ENCODE results near the gene LETMD1. TPM values are rescaled to one million over a fixed set of nuclear protein-coding genes. Genes with fewer than 3 reads are reported as not detected.

LETMD1 gene
- total and polyA plus RNA-seq, 7 donors = 37.0 to 87.2 (median 61.4) TPM

- peaks cover 25 to 96% (median 63%) of the 10 kb centered on the region in 4 donors for H3K36me3 ChIP-seq
- H3K4me1 ChIP-seq = peaks cover 0 to 3% (median 1%) of the 10 kb centered on the region in 4 donors
- no peaks in the 10 kb centered on the region for H3K27me3 ChIP-seq
- TF ChIP-seq POLR2AphosphoS5 (IDR thresholded peaks at IDR 0.05) (no peak), EP300 (IDR thresholded peaks at IDR 0.05) (no peak), POLR2A (IDR thresholded peaks at IDR 0.05) (no peak), CTCF (IDR thresholded peaks at IDR 0.05) (no peak)
- no peak overlapping the region for H3K27ac ChIP-seq
- H3K9me3 ChIP-seq = no peaks in the 10 kb centered on the region
- WGBS, 2 donors = 95 to 97% methylated on average over 2 of the region's 2 CpGs
- no peak overlapping the region for H3K4me3 ChIP-seq
- DNase-seq = no peak
- intact Hi-C loops (cut with DNase I) = no loop called here
Observed at GRCh38 chr12:51055060-51055459, 6.9 kb downstream of the LETMD1 start.

GRCh38 chr12:51056242-51056641 is 8.1 kb downstream of the LETMD1 start:
- H3K36me3 ChIP-seq = peaks cover 25 to 99% (median 65%) of the 10 kb centered on the region in 4 donors
- intact Hi-C loops (cut with DNase I) = no loop called here
- H3K4me3 ChIP-seq = no peak overlapping the region
- DNase-seq = no peak
- H3K4me1 ChIP-seq = no peaks in the 10 kb centered on the region
- no peaks in the 10 kb centered on the region for H3K9me3 ChIP-seq
- 76 to 82% methylated on average over 5 of the region's 5 CpGs for WGBS, 2 donors
- H3K27ac ChIP-seq = no peak overlapping the region
- H3K27me3 ChIP-seq = no peaks in the 10 kb centered on the region
- TF ChIP-seq POLR2A (IDR thresholded peaks at IDR 0.05) (no peak), EP300 (IDR thresholded peaks at IDR 0.05) (no peak), CTCF (IDR thresholded peaks at IDR 0.05) (no peak), POLR2AphosphoS5 (IDR thresholded peaks at IDR 0.05) (no peak)

DNA sequence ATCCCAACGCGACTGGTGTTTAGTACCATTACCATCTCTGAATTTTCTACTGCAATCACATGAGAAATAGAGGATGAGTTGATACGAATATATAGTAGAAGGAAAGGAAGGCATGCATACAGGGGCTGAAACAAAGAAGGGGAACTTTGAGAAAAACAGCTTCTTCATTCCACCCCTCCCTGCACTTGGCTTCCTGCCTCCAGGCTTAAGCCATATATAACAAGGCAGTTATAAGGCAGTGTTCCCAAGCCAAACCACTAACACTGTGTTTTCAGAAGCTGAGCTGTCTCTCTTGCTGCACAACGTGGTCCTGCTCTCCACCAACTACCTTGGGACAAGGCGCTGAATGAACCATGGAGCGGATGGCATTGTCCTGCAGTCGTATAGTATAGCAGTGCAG is 11.0 kb downstream of the LETMD1 start:
- 84 to 87% methylated on average over 7 of the region's 7 CpGs for WGBS, 2 donors

DNA sequence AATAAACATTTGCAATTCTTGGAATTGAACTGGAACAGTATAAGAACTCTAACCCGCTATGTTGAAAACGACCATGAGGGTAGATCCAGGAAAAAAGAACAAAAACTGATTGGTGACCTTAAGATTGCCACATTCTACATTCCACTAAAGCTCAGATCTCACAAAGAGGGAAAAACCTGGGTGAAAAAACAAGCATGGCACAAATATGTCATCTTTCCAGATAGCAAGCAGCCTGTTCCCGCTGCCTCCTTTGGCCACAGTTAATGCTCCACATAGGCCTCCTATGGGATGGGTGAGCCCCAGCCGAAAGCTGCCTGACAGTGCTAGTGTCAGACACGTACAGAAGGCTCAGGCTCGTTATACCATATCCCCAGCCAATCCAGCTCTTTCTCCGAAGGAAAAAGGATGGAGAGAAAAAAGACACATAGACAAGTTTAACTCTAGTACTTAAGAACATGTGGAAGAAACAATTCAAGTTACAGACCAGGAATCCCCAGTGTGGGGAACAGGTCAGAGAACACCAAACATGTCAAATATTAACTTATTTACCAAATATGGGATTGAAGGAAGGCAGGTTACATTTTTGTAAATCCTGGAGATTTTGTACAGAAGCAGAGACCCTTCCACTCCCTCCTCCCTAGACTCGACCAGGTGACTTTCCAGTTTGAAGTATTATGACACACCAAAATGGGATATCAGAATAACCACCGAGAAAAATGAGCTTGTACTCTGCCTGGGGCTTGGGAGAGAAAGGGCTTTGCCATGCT is 14.7 kb downstream of the LETMD1 start:
- Histone ChIP-seq H3K4me1 (no peaks in the 10 kb centered on the region), H3K9me3 (no peaks in the 10 kb centered on the region), H3K36me3 (peaks cover 40 to 100% (median 64%) of the 10 kb centered on the region in 4 donors), H3K27ac (no peak overlapping the region), H3K27me3 (no peaks in the 10 kb centered on the region), H3K4me3 (no peak overlapping the region)
- intact Hi-C loops (cut with DNase I) = no loop called here
- DNase-seq = no peak
- no peak for TF ChIP-seq POLR2A (IDR thresholded peaks at IDR 0.05)
- TF ChIP-seq POLR2AphosphoS5 (IDR thresholded peaks at IDR 0.05) = no peak
- TF ChIP-seq CTCF (IDR thresholded peaks at IDR 0.05) = no peak
- no peak for TF ChIP-seq EP300 (IDR thresholded peaks at IDR 0.05)
- WGBS, 2 donors = 78 to 85% methylated on average over 9 of the region's 9 CpGs

More for the DNA sequence above, 11.0 kb downstream of the LETMD1 start:
- DNase-seq = no peak
- Histone ChIP-seq H3K4me1 (no peaks in the 10 kb centered on the region), H3K36me3 (peaks cover 32 to 99% (median 64%) of the 10 kb centered on the region in 4 donors), H3K27ac (no peak overlapping the region), H3K27me3 (no peaks in the 10 kb centered on the region), H3K9me3 (no peaks in the 10 kb centered on the region), H3K4me3 (no peak overlapping the region)
- intact Hi-C loops (cut with DNase I) = no loop called here
- no peak for TF ChIP-seq EP300 (IDR thresholded peaks at IDR 0.05)
- TF ChIP-seq CTCF (IDR thresholded peaks at IDR 0.05) = no peak
- TF ChIP-seq POLR2AphosphoS5 (IDR thresholded peaks at IDR 0.05) = no peak
- TF ChIP-seq POLR2A (IDR thresholded peaks at IDR 0.05) = no peak

All from sigmoid colon (tissue), 7 donors.